Activated naive CD4-positive, alpha-beta T cell treated with anti-CD3 and anti-CD28 coated beads, Interleukin-2, amount 50 U/mL, for 72 hours (primary cell): Measurements from ENCODE around the gene ZNF385D. TPM values are rescaled to one million over a fixed set of nuclear protein-coding genes. Genes with fewer than 3 reads are reported as not detected.

Source experiments
- ATAC-seq, 2 donors: fragments of 150-1000 bp; cut with Tn5 transposase; 2 replicates each; pipeline ENCODE4 v1.10.0; 2021; ENCODE audit warnings: mild to moderate bottlenecking in 2 of 2, moderate library complexity in 2 of 2
- DNase-seq, 2 donors: peaks; one replicate each; pipeline ENCODE4 v3.0.0; 2021 to 2022; ENCODE audit warnings: low spot score in 2 of 2
- H3K27ac Mint-ChIP-seq, 2 donors: one replicate each; pipeline ENCODE4 v1.8.0; 2022; ENCODE audit warnings: mild to moderate bottlenecking in 2 of 2, mixed read lengths in 2 of 2
- H3K36me3 Mint-ChIP-seq, 2 donors: one replicate each; pipeline ENCODE4 v1.8.0; 2022; ENCODE audit warnings: mixed read lengths in 2 of 2
- H3K9me3 Mint-ChIP-seq, 2 donors: one replicate each; pipeline ENCODE4 v1.8.0; 2022; ENCODE audit warnings: mixed read lengths in 2 of 2
- total RNA-seq, 2 donors: library from RNA; stranded (reverse); gene quantifications; one replicate each; pipeline ENCODE4 v1.2.3, GENCODE V29; 2022

Gene ZNF385D, protein sequence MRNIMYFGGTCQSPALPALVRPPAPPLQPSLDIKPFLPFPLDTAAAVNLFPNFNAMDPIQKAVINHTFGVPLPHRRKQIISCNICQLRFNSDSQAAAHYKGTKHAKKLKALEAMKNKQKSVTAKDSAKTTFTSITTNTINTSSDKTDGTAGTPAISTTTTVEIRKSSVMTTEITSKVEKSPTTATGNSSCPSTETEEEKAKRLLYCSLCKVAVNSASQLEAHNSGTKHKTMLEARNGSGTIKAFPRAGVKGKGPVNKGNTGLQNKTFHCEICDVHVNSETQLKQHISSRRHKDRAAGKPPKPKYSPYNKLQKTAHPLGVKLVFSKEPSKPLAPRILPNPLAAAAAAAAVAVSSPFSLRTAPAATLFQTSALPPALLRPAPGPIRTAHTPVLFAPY
- total RNA-seq = not detected

GRCh38 chr3:21750831-21751391 lies at the start of gene ZNF385D:
ZNF385D (minus strand) TSS chr3:21751210; CDS start chr3:21750916, 294 bp downstream.
- DNase-seq = no peak
- no peak for ATAC-seq
- no peak within 1 kb of the TSS for H3K27ac Mint-ChIP-seq
- peaks cover 6 to 13% of the 10 kb centered on the region in 2 donors for H3K9me3 Mint-ChIP-seq
- H3K36me3 Mint-ChIP-seq = no peaks in the 10 kb centered on the region

- H3K27ac Mint-ChIP-seq = no peak overlapping the region
- no peak for DNase-seq
- no peaks in the 10 kb centered on the region for H3K36me3 Mint-ChIP-seq
- H3K9me3 Mint-ChIP-seq = peaks cover 28 to 32% of the 10 kb centered on the region in 2 donors
- no peak for ATAC-seq
Observed at GRCh38 chr3:21798356-21799088, 47.5 kb upstream of the ZNF385D start.

DNA sequence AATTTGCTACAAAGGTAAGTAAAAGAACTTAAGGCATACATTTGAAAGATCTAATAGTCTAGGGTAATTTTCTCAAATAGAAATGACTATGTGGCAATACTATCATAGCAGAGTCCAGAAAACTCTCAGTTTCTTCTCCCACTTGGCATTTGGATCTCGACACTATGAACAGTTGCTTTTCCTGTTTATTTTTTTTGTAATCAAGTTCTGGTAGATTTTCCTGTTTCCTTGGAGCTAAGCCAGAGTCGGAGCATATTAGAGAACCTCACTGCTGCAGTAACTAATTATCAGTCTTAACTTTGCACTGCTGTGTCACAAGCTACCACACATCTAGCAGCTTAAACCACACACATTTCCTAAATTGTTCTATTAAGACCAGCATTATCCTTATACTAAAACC lies 44.9 kb upstream of the ZNF385D start:
- Mint-ChIP-seq H3K36me3 (no peaks in the 10 kb centered on the region), H3K27ac (no peak overlapping the region), H3K9me3 (peaks cover 18 to 24% of the 10 kb centered on the region in 2 donors)
- ATAC-seq (no peak), DNase-seq (no peak)

DNA sequence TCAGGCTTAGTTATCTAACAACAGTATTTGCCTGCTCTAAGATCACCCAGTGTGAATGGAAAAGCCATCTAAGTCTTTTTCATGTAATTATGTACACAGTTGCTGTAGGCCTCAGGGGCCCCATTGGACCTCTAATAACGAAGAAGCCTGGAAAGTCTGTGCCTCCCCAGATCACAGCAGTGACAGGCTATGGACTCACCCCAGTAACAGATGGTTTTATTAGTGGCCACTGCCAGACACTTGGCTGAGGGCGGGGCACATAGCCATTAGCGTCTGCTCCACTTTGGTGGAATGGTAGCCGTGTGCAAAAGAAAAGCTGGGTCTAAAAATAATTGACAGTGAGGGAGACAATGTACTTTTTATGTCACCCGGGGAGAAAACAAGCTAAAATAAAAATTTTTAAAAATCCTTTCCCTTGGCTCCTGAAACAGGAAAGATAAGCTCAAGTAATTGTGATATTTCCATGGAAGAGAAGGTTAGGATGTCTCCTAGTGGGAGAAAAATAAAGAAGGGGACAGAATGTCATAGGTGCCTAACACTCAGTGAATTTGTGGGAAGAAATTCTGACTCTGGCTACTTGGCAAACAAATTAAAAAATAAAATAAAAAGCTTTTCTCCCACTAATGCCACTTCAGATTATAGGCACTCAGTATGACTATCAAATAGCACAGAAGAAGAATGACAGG lies 44.3 kb upstream of the ZNF385D start:
- DNase-seq (no peak), ATAC-seq (no peak)
- peaks cover 15 to 21% of the 10 kb centered on the region in 2 donors for H3K9me3 Mint-ChIP-seq
- H3K36me3 Mint-ChIP-seq = no peaks in the 10 kb centered on the region
- no peak overlapping the region for H3K27ac Mint-ChIP-seq

- no peak for DNase-seq
- H3K27ac Mint-ChIP-seq = no peak overlapping the region
- ATAC-seq = no peak
- peaks cover 15 to 16% of the 10 kb centered on the region in 2 donors for H3K9me3 Mint-ChIP-seq
- H3K36me3 Mint-ChIP-seq = no peaks in the 10 kb centered on the region
Observed at GRCh38 chr3:21794291-21794690, 43.3 kb upstream of the ZNF385D start.

- H3K9me3 Mint-ChIP-seq = peaks cover 5 to 16% of the 10 kb centered on the region in 2 donors
- ATAC-seq = no peak
Observed at GRCh38 chr3:21792176-21792575, 41.2 kb upstream of the ZNF385D start.

DNA sequence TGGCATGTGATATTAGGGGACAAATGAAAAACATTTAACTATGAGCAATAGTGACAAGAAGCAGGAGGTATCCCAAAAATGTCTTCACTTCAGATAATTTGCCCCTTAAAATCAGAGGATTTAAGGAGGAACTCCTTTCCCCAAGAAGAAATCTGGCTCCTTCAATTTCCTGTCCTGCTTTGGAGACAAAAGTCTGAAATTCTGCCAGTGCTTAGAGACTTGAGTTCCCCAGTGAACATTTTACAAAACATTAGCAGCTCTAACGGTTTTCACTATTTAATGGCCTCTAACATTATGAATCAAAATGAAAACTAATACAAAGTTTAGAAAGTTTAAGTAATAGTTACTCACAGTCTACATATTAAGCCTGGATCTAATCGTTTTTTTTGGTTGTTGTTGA lies 40.3 kb upstream of the ZNF385D start:
- no peak for DNase-seq
- no peak for ATAC-seq
- Mint-ChIP-seq H3K9me3 (peaks cover 9 to 22% of the 10 kb centered on the region in 2 donors), H3K36me3 (no peaks in the 10 kb centered on the region), H3K27ac (no peak overlapping the region)

More at GRCh38 chr3:21792176-21792575, 41.2 kb upstream of the ZNF385D start:
- no peak for DNase-seq
- H3K36me3 Mint-ChIP-seq = no peaks in the 10 kb centered on the region
- H3K27ac Mint-ChIP-seq = no peak overlapping the region

GRCh38 chr3:21790466-21790865 lies 39.5 kb upstream of the ZNF385D start:
- H3K9me3 Mint-ChIP-seq = peaks cover 9 to 22% of the 10 kb centered on the region in 2 donors
- H3K27ac Mint-ChIP-seq = no peak overlapping the region
- DNase-seq (no peak), ATAC-seq (no peak)
- H3K36me3 Mint-ChIP-seq = no peaks in the 10 kb centered on the region

DNA sequence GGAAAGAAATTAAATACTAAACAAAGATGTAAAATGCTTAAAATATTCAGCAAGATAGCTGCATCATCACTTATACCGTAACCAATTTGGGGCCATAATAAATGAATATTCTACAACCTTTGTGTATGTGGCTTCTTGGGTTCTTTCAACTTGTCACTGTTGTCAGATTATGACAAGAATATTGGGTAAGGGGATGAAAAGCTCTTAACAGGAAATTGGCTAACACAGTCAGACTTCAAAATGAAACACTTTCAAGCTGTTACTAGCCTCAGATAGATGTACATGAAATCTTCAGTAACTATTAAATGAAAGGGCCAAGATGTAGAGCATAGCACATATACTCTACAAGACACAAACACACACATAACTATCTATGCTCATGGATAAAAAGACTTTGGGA lies 38.7 kb upstream of the ZNF385D start:
- DNase-seq (no peak), ATAC-seq (no peak)
- Mint-ChIP-seq H3K9me3 (peaks cover 9 to 22% of the 10 kb centered on the region in 2 donors), H3K36me3 (no peaks in the 10 kb centered on the region), H3K27ac (no peak overlapping the region)

DNA sequence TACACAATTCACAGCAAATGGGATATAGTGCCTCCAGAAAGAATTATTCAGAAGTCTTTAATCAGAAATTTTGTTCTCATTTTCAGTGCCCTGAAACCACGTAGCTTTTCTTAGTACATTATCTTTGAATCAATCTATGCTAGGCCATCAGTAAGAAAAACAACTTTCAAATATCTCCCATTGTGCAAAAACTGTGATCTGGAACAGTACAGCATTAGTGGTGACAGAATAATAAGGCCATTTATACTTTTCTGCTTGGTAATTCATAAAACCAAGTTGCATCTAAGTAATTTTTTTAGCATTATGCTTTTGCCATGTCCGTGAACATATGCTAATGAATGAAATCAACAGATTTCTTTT lies 35.4 kb upstream of the ZNF385D start:
- H3K9me3 Mint-ChIP-seq = peaks cover 9 to 15% of the 10 kb centered on the region in 2 donors

DNA sequence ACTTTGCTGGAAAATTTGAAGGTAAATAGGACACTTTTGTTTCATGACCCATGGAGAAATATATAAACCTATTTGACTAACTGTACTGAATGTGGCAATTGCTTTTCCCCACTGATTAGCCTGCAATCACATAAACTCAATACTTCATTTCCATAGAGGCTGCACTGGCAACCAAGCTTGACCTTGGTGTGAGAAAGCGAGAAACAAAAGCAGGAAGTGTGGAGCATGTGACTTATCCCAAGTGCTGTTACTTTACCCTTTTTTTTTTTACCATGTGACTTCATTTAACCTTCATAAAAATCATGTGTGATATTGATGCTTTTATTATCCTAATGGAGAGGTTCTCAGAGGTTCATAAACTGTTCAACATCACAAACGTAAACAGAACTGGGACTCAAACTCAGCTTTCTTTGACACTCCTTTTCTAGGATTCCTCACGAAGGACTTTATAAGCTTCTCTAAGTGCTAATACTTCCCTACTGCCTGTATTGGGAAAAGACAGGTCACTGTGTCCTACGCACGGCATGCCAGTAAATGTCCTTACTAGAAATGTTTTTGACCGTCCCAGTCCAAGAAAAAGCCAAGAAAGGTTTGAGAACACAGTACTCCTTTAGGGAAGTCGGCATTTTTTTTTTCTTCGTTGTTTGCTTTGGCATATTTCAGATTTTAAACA lies 34.9 kb upstream of the ZNF385D start:
- ATAC-seq = no peak
- H3K27ac Mint-ChIP-seq = no peak overlapping the region
- H3K9me3 Mint-ChIP-seq = peaks cover 9 to 15% of the 10 kb centered on the region in 2 donors
- H3K36me3 Mint-ChIP-seq = no peaks in the 10 kb centered on the region
- DNase-seq = no peak

More for the DNA sequence above, 35.4 kb upstream of the ZNF385D start:
- no peak for DNase-seq
- Mint-ChIP-seq H3K36me3 (no peaks in the 10 kb centered on the region), H3K27ac (no peak overlapping the region)
- ATAC-seq = no peak

DNA sequence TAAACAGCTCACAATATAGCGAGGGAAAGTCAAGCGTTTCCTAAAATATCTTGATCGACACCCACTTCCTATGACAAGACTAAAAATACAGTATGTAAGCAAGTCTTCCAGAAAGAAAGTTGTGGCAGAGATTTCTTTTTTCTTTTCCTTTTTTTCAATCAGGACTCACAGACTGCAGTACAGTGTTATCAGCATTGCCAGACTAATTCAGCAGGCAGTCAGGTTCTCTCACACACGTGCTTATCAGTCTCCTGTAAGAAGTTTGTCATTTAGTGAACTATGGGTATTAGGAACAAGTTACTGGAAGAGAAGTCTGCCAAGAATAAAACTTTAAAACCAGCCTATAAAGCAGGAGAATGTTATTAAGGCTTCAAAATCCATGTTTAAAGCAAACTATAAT lies 32.8 kb upstream of the ZNF385D start:
- ATAC-seq (no peak), DNase-seq (no peak)
- no peaks in the 10 kb centered on the region for H3K36me3 Mint-ChIP-seq
- H3K9me3 Mint-ChIP-seq = peaks cover 16 to 20% of the 10 kb centered on the region in 2 donors
- no peak overlapping the region for H3K27ac Mint-ChIP-seq

DNA sequence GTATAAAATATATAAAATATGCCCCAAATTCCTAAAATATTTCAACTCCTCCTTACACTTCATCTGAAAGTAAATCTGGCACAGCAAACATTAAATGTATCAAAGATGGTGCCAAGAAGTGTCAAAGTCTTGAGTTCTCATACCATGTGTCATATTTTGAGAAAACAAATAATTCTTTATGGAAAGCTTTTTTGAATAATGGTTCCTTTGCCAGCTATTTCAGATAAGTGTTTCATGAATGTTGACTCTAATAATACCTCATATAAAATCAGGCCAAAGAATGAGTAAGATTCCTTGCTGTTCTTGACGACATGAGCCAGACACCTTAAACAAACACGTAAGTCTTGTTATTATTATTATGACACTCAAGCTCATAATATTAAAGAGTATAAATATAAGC lies 30.3 kb upstream of the ZNF385D start:
- no peak overlapping the region for H3K27ac Mint-ChIP-seq

GRCh38 chr3:21779909-21780308 lies 28.9 kb upstream of the ZNF385D start:
- Mint-ChIP-seq H3K9me3 (peaks cover 5 to 16% of the 10 kb centered on the region in 2 donors), H3K27ac (no peak overlapping the region), H3K36me3 (no peaks in the 10 kb centered on the region)
- ATAC-seq = no peak
- no peak for DNase-seq

More for the DNA sequence above, 30.3 kb upstream of the ZNF385D start:
- H3K36me3 Mint-ChIP-seq = no peaks in the 10 kb centered on the region
- no peak for ATAC-seq
- no peak for DNase-seq
- peaks cover 5 to 15% of the 10 kb centered on the region in 2 donors for H3K9me3 Mint-ChIP-seq

GRCh38 chr3:21778715-21779114 lies 27.7 kb upstream of the ZNF385D start:
- Mint-ChIP-seq H3K9me3 (peaks cover 5 to 28% of the 10 kb centered on the region in 2 donors), H3K27ac (no peak overlapping the region), H3K36me3 (no peaks in the 10 kb centered on the region)
- DNase-seq (no peak), ATAC-seq (no peak)

- H3K27ac Mint-ChIP-seq = no peak overlapping the region
- H3K9me3 Mint-ChIP-seq = peaks cover 7 to 33% of the 10 kb centered on the region in 2 donors
- DNase-seq = no peak
- ATAC-seq = no peak
- H3K36me3 Mint-ChIP-seq = no peaks in the 10 kb centered on the region
Observed at GRCh38 chr3:21777821-21778220, 26.8 kb upstream of the ZNF385D start.
